Psoas muscle (tissue), 8 donors: Measurements from ENCODE around the gene NR1I3. TPM values are rescaled to one million over a fixed set of nuclear protein-coding genes. Genes with fewer than 3 reads are reported as not detected.
"Not testable (repeated sequence)": the region's sequence is repeated elsewhere in the genome, so short reads cannot be mapped to it uniquely, and the experiment has no call there.

Source experiments
- ATAC-seq, 4 donors: fragments of 200-7000 bp; cut with Tn5 transposase; one replicate each; pipeline ENCODE4 v1.9.1; 2020; ENCODE audit warnings: moderate library complexity in 3 of 4, mild to moderate bottlenecking in 2 of 4
- DNase-seq, 2 donors: peaks; one replicate each; pipeline ENCODE4 v3.0.0-alpha.2; 2020
- H3K27ac ChIP-seq: fragments of 200-600 bp; one replicate; pipeline ENCODE4 v1.8.0; 2022
- H3K27me3 ChIP-seq, 3 donors: fragments of 200-600 bp in 1 of 3; one replicate each; pipeline versions ENCODE4 v1.6.1 to v1.8.0; 2013 to 2022; ENCODE audit warnings: low read length in 2 of 3, mild to moderate bottlenecking in 2 of 3, moderate library complexity in 1 of 3; ENCODE audit not compliant: insufficient read depth in 3 of 3
- H3K36me3 ChIP-seq, 2 donors: fragments of 200-600 bp in 1 of 2; one replicate each; pipeline versions ENCODE4 v1.6.1 to v1.8.0; 2013 to 2022; ENCODE audit warnings: low read depth in 1 of 2, mild to moderate bottlenecking in 1 of 2, moderate library complexity in 1 of 2; ENCODE audit not compliant: insufficient read depth in 1 of 2
- H3K4me1 ChIP-seq: fragments of 200-600 bp; one replicate; pipeline ENCODE4 v1.8.0; 2022
- H3K4me3 ChIP-seq: fragments of 200-600 bp; one replicate; pipeline ENCODE4 v1.8.0; 2022; ENCODE audit warnings: mild to moderate bottlenecking
- H3K9me3 ChIP-seq: fragments of 200-600 bp; one replicate; pipeline ENCODE4 v1.8.0; 2022
- CTCF ChIP-seq: fragments of 200-600 bp; IDR thresholded peaks from one replicate; pipeline ENCODE4 v1.8.0; 2022; ENCODE audit warnings: antibody characterized with exemption
- WGBS, 3 donors: extraction: QIAGEN DNeasy Blood & Tissue Kit; methylation state at CpG; one replicate each; pipeline versions ENCODE4 v1.1.6 to v1.1.7; 2013; 5-methylcytosine and 5-hydroxymethylcytosine counted together
- intact Hi-C, 2 donors: fragments of 100-400 bp; cut with DNase I; formaldehyde crosslinking; loops; one replicate each; pipeline versions ENCODE4 v1.11.0 to v1.14.2; 2022
- polyA plus RNA-seq, 3 donors: library from polyadenylated mRNA; stranded (reverse); fragments of 200-250 nt; gene quantifications; one replicate each; pipeline ENCODE4 v1.2.3, GENCODE V29; 2013
- total RNA-seq, 4 donors: library from RNA; stranded (reverse); fragmentation: NEBNext Ultra II Directional in 2 of 4; extraction: Animal tissue kit (Norgen Biotek cat#: 25700) in 2 of 4; gene quantifications; one replicate each; pipeline versions ENCODE4 v1.2.1 to v1.2.4, GENCODE V29; 2021 to 2023
- donor health status: healthy with polysubstance abuse.
- donor health status: DM: no; HTN: no; CAD: no; lungs with moderate emphysema.
- donor health status: Bipolar disorder and iron deficiency.
- donor health status: healthy.
- donor health status: DM: yes; HTN: yes; CAD: no.
- donor health status: DM: no; HTN: no; CAD: no.
- donor health status: DM: no; HTN: no; CAD: no.
- donor health status: DM: yes; HTN: yes; CAD: no.

Gene NR1I3
- total and polyA plus RNA-seq, 7 donors = 0.17 to 0.42 (median 0.25) TPM; not detected in 4

- H3K4me1 ChIP-seq = no peaks in the 10 kb centered on the region
- H3K27me3 ChIP-seq = no peaks in the 10 kb centered on the region
- TF ChIP-seq CTCF = no peak
- WGBS, 3 donors = 67 to 86% (median 70%) methylated on average over 7 of the region's 7 CpGs
- no peak overlapping the region for H3K4me3 ChIP-seq
- DNase-seq (no peak), ATAC-seq (no peak)
- no peaks in the 10 kb centered on the region for H3K36me3 ChIP-seq
- H3K27ac ChIP-seq = no peak overlapping the region
- H3K9me3 ChIP-seq = no peaks in the 10 kb centered on the region
- intact Hi-C loops = no loop called here
Observed at GRCh38 chr1:161250829-161251228, 12.8 kb upstream of the NR1I3 start.

DNA sequence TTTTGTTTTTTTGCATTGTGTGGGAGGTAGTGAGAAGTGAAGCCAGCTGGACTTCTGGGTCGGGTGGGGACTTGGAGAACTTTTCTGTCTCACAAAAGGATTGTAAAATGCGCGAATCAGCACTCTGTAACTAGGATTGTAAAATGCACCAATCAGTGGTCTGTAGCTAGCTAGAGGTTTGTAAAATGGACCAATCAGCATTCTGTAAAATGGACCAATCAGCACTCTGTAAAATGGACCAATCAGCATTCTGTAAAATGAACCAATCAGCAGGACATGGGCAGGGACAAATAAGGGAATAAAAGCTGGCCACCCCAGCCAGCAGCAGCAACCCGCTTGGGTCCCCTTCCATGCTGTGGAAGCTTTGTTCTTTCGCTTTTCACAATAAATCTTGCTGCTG, 12.1 kb upstream of the NR1I3 start:
- DNase-seq, H3K9me3 ChIP-seq, H3K4me3 ChIP-seq, H3K4me1 ChIP-seq, H3K27me3 ChIP-seq, intact Hi-C loops, H3K27ac ChIP-seq, H3K36me3 ChIP-seq, ATAC-seq: not testable (repeated sequence)
- WGBS, 3 donors = 76 to 80% (median 80%) methylated on average over 5 of the region's 5 CpGs

DNA sequence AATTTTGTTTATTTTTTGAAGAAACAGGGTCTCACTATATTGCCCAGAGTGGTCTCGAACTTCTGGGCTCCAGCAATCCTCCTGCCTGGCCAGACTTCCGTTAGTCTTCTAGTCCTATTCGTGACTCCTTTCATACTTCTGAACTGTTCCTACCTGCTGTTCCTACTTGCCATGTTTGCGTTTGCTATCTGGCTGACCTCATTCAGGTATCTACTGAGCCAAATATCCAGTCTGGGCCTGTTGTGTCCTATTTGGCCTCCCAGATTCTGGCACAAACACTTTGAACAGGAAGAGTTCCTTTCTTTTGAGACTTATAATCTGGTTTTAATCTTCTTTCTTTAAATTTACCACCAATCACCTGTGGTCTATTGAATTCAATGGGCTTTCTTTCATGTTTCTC, 6.9 kb upstream of the NR1I3 start:
- H3K36me3 ChIP-seq = no peaks in the 10 kb centered on the region
- H3K4me1 ChIP-seq = no peaks in the 10 kb centered on the region
- 85 to 91% (median 87%) methylated on average over 4 of the region's 4 CpGs for WGBS, 3 donors
- H3K27ac ChIP-seq = no peak overlapping the region
- no peak for TF ChIP-seq CTCF
- H3K4me3 ChIP-seq = no peak overlapping the region
- intact Hi-C loops = no loop called here
- ATAC-seq (no peak), DNase-seq (no peak)
- no peaks in the 10 kb centered on the region for H3K27me3 ChIP-seq
- no peaks in the 10 kb centered on the region for H3K9me3 ChIP-seq

DNA sequence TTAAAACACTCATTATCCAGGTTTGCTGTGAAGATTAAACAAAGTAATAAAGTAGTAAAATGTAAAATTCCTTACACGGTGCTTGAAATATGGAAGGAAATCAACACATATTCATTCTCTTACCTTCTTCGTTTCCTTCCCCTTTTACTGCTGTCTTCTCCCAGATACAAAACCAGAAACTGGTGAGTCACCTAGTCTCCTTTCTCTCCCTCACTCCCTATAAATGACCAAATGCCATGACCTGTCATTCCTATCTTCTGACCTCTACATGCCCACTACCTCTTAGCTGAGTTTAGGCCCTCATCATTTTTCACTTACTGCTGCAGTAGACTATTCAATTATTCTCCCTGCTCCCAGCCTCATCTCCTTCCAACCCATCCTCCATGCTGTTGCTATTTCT, 4.3 kb upstream of the NR1I3 start:
- 82 to 86% (median 83%) methylated on average over 2 of the region's 2 CpGs for WGBS, 3 donors
- Histone ChIP-seq H3K27ac (no peak overlapping the region), H3K4me3 (no peak overlapping the region), H3K36me3 (no peaks in the 10 kb centered on the region), H3K27me3 (peaks cover 0 to 3% (median 0%) of the 10 kb centered on the region in 3 donors), H3K9me3 (no peaks in the 10 kb centered on the region), H3K4me1 (no peaks in the 10 kb centered on the region)
- intact Hi-C loops = no loop called here
- no peak for TF ChIP-seq CTCF
- DNase-seq = no peak
- ATAC-seq = no peak

GRCh38 chr1:161241682-161242081, 3.7 kb upstream of the NR1I3 start:
- no peak for TF ChIP-seq CTCF
- Histone ChIP-seq H3K27me3 (peaks cover 0 to 3% (median 0%) of the 10 kb centered on the region in 3 donors), H3K4me1 (no peaks in the 10 kb centered on the region), H3K9me3 (no peaks in the 10 kb centered on the region), H3K27ac (no peak overlapping the region), H3K36me3 (no peaks in the 10 kb centered on the region), H3K4me3 (no peak overlapping the region)
- WGBS, 3 donors = 59 to 67% (median 63%) methylated on average over 3 of the region's 3 CpGs
- no peak for DNase-seq
- intact Hi-C loops = no loop called here
- no peak for ATAC-seq
